Stimulated activated CD4-positive, alpha-beta T cell treated with anti-CD3 and anti-CD28 coated beads, Interleukin-15, amount 100 ng/mL, for 48 hours (primary cell): ENCODE data around the gene NEUROD2.
"Not testable (repeated sequence)": the region's sequence is repeated elsewhere in the genome, so short reads cannot be mapped to it uniquely, and the experiment has no call there.

ENCODE experiments used
- DNase-seq, 2 donors: peaks; one replicate each; pipeline ENCODE4 v3.0.0-alpha.2; 2020; ENCODE audit warnings: low read depth in 2 of 2

NEUROD2 gene

GRCh38 chr17:39602533-39603303 is 5.0 kb downstream of the NEUROD2 start:
- DNase-seq, result no peak

DNA sequence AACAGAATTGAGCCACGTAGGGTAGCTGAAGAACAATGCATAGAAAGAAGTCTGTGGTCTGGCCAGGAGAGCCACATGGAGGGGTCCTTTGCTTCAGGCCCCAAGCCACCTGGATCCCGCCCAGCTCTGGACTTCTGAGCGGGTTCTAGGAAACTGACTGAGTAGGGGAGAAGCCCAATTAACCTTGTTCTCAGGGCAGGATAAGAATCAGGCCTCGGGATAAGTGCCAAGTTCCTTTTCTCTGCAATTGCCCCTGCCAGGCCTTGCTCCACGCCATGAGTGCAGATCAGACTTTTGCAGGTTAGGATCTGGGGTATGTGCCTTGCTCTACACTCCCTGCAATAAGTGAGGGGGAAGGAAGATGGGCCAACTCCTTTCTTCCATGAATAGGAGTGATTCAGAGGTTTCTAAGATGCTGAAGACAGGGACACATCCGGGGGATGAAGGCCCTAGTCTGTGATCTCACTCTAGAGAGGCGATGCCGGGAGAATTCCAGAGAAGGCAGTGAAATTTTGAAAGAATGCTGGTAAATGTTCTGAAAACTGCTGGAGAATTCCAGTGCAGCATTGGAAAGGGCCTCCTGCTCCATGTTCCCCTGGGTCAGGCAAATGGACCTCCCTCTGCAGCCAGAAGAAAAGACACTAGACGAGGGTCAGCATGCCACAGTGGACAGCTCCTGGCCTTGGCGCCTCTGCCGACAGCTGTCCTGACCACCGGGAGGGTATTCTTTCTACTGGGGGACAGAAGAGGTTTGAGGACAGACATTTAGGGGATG is 5.8 kb downstream of the NEUROD2 start:
- DNase-seq, result no peak

GRCh38 chr17:39600997-39601597 is 6.6 kb downstream of the NEUROD2 start:
- DNase-seq, result no peak

DNA sequence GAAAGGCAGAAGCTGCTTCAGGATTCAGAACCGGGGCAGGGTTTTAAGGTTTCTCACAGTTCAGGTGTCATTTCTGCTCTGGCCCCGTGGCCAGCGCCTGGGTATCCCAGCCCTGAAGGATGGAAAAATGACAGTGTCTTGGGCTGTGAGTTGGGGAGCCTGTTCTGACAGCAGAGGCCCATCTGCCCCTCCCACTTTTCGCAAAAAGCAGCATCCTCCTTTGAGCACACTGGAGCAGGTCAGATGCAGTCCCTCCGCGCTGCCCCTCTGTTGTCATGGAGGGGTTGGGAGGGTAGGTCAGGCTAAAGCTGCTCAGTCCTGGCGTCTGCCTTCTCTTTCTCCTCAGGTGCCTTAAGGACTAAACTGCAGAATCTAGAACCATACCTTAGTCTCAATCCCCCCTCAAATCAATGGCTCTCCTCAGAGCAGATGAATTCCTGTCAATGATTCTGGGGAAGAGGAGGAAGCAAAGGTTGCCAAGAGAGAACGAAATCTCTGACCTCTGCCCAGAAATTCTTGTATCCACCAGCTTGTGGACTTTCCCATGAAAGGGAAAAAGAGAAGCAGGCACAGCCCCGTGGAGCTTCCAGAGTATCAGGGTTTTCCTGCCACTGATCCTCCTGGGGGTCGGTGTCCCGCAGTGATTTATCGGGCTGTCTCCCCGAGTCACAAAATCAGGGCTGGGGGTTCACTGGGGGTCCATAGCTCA is 7.3 kb downstream of the NEUROD2 start:
- DNase-seq, result no peak

DNA sequence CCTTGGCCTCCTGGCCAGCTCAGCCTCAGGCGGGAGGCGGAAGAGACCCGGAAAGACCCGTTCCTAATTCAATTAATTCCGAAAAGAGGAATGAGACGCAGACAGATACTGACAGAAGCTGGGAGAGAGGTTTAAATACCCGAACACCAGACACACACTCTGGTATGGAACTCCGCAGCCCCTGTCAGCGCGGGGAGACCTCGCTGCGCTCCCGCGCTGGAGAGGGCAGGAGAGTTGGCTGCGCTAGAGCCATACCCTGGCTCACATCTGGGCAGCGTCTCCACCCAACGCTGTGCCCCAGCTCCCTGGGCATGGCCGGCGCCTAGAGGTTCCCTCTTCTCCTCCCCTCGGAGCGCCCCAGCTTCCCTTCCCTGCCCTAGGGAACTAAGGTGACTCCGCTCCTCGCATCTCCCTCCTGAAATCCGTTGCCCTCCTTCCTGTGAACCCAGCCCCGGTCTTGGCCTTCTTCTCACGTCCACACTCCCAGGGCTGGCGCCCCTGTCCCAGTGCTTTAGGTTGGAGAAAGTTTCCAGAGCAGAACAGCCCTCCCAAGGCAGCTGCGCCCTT is 8.0 kb downstream of the NEUROD2 start:
- DNase-seq, result no peak

GRCh38 chr17:39599004-39599664 is 8.6 kb downstream of the NEUROD2 start:
- no peak for DNase-seq

DNA sequence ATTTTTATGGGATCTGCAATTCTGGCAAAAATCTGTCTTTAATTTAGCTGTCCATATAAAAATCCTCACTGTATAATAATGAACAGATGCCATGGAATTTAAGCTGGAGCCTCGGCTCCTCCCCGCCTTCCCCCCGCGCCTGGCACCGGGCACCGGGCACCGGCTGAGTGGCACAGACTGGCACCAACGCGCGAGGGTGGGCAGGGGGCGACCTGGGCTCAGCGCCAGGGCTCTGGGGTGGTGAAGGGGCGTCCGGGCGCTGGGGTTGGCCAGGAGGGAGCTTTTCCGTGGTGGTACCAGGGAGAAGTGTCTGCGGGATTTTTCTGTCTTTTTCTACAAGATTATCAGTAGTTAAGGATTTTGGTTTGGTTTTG is 9.1 kb downstream of the NEUROD2 start:
- DNase-seq, result no peak

GRCh38 chr17:39598047-39598481 is 9.7 kb downstream of the NEUROD2 start:
- DNase-seq, result no peak

DNA sequence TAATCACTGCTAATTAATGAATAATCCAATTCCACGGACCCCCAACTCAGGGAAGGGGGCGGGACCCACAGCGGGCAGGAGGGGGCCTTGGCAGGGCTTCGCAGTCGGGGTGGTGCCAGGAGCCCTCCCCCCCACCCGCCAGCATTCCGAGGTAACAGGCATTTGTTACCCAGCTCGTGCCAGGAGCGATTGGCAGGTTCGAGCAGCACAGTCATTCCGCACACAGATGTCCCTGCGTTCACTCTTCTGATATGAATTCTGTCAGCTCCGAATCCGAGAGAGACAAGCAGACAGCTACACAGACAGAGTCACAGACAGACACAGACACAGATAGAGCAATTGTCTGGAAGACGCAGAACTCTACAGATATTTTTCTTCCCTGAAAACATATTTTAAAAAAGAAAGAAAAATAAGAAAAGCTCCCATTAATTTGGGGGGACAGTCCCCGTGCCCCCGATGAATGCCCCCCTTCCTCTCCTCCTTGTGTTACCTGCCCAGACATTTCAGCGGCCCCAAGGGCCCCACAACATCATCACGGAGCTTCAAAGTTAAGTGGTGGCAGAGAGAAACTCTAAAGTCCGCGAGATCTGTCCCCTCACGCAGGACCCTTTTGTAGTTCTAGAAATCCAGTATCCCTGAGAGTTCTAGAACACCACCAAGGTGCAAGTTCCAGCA is 10.2 kb downstream of the NEUROD2 start:
- no peak for DNase-seq

DNA sequence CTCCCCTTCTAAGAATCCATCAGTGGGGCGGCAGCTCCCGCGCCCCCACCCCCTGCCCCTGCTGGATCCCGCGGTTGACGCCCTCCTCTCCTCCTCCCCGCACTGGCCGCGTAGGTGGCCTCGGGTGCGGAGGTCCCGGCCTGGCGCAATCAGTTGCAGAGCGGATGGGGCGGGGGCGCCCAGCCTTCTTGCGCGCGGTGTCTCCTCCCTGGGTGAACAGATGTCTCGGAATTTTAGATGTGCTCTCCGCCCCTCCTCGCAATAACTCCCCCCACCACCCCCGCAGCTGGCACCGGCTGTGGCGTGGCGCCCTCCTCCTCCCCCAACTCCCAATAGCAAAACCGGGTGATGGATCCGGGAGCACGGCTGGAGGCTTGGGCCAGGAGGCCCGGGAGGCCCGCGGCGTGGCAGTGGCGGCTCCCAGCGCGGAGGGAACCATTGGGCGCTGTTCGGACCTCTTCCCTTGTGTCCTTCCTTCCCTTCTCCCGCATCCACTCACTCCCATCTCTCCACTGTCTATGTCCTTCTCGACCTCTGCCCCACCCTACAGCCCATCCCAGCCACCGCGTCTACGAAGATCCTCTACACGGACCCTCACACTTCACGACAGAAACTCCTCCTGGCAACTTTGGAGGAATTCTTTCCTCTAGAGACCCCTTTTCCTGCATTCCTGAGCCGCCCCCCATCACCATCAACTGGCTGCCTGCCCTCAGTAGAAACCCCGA is 11.0 kb downstream of the NEUROD2 start:
- no peak for DNase-seq

DNA sequence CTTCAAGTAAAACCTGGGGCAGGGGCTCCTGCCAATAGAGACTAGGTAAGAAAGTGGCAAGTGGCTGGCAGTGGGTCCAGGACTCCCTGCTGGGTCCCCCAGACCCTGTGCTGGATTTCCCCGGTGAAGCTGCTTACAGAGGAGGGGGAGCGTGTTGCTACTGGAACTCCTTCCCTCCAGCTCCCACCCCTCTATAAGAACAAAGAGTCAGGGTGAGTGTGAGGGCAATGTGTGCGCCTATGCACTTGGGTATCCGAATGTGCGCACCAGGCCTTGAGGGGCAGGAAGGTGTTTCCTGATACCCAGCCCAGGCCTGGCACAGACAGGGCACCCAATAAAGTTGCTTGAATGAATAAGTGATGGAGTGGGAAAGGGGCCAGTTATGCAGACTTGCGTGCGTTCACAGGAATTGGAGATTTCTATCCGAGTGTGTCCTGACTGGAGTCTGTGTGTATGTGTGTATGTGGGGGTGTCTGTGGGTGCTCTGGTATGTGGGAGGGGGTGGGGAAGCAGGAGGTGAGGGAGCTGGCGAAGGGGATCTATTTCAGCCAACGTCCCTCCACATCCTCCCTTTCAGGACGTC is 11.7 kb downstream of the NEUROD2 start:
- no peak for DNase-seq

- DNase-seq, result no peak
Observed at GRCh38 chr17:39595294-39595693, 12.4 kb downstream of the NEUROD2 start.

- no peak for DNase-seq
Observed at GRCh38 chr17:39593371-39593770, 14.3 kb downstream of the NEUROD2 start.

DNA sequence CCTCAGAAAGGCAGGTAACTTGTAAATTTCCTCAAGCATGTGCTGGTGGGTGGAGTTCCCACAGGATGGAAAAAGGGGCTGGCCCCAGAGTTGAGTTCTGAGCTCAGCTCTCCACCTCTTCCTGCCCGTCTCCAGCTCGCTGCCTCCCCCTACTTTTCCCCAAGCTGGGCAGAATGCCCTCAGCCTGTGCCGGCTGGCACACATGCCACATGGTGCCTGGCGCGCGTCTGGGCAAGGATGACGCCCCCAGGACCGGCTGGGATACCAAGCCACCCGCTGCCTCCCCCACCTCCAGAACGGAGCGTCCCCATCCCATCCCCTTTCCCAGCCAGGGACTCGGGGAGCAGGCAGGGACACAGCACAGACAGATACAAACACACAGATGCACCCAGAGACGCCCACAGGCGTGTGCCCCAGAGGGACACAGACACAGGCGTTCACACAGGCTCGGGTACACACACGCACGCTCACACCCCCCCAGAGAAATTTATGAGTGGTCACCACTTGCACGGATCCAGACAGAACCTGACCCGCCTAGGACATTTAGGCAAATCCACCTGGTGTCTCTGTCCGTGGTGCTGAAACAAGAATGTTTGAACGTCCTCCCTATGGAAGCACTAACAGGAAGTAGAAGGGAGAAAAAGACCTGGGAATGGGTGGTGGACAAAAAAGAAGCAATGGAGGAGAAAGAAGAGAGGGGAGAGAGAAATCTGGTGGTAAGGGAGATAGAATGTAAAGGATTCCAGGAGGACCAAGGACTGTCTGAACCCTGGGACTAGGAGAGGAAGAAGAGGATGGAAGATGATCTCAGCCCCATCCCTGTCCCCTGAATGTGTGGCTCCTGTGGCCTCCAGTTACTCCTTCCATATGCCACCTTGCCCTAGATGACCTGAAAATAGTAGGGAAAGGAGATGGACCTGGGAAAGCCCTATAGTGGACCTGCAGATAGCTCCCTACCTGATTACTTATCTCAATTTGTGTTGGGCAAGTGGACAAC is 15.5 kb downstream of the NEUROD2 start:
- no peak for DNase-seq

GRCh38 chr17:39590180-39590579 is 17.5 kb downstream of the NEUROD2 start:
- DNase-seq, result not testable (repeated sequence)

- no peak for DNase-seq
Observed at GRCh38 chr17:39582658-39583057, 25.1 kb downstream of the NEUROD2 start.

DNA sequence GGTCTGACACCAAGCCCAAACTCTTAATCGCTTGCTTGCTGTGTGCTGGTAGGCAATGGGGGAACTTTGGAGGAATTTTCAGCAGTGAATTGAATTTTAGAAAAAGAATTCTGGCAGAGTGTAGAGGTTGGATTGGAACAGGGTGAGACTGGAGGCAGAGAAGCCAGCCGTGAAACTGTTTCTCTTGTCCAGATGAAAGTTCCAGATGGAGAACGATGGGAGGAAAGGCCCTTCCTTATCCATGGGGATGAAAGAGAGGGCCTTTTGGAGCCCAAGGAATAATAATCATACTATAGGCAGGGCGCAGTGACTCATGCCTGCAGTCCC is 26.0 kb downstream of the NEUROD2 start:
- DNase-seq, result no peak

GRCh38 chr17:39581071-39581758 is 26.5 kb downstream of the NEUROD2 start:
- DNase-seq, result no peak
